K562 (cell line): ENCODE measurements around the gene FASTK. TPM values are rescaled to one million over a fixed set of nuclear protein-coding genes. Genes with fewer than 3 reads are reported as not detected.

ENCODE experiments used
- ATAC-seq: fragments of 200-7000 bp; cut with Tn5 transposase; 3 replicates; pipeline ENCODE4 v1.9.1; 2020; ENCODE audit warnings: moderate library complexity
- BruUV-seq: library from RNA; stranded (reverse); fragments of 400-500 nt; replicated peaks from 2 replicates; lab custom pipeline; 2021; lab: Mats Ljungman, UMichigan
- CTCF ChIA-PET: fragments of 300-600 bp; formaldehyde crosslinking; extraction: SDS; loops from one replicate; lab custom pipeline; 2021; ENCODE audit warnings: low intra/inter-chr PET ratio; lab: Yijun Ruan, JAX
- POLR2A ChIA-PET: fragments of 300-600, 350-650 bp; sonication (Branson Sonifier 250); formaldehyde crosslinking; extraction: SDS; loops from one replicate; lab custom pipeline; 2021; ENCODE audit warnings: antibody characterized with exemption, inconsistent platforms; lab: Yijun Ruan, JAX
- DNase-seq, 4 experiments: peaks; one replicate each; pipeline versions ENCODE4 v3.0.0 to v3.0.0-alpha.2; 2011 to 2018; ENCODE audit warnings: low spot score in 3 of 4, mixed read lengths in 3 of 4; ENCODE audit errors: extremely low read depth in 1 of 4
- FAIRE-seq: peaks from 2 replicates; lab custom pipeline; 2011; peaks lifted over from hg19 to GRCh38; lab: Jason Lieb, UNC
- H2AFZ ChIP-seq: 2 replicates; pipeline ENCODE4 v1.6.0; 2011; ENCODE audit warnings: low read depth, low read length, control low read depth, inconsistent platforms
- H3K27ac ChIP-seq: fragments of 200-600 bp; 3 replicates; pipeline ENCODE4 v1.8.0; 2011; ENCODE audit warnings: low read depth, mild to moderate bottlenecking, control low read depth, inconsistent platforms, low read length, moderate library complexity, mixed read lengths; ENCODE audit errors: extremely low read depth
- H3K27me3 ChIP-seq, 2 experiments: fragments of 300-600 bp in 1 of 2; 2 replicates in 1 of 2; 3 replicates in 1 of 2; pipeline versions ENCODE4 v1.6.0 to v1.8.0; 2011; ENCODE audit warnings: inconsistent platforms in 2 of 2, low read length in 2 of 2, mild to moderate bottlenecking in 1 of 2, mixed read lengths in 1 of 2, moderate library complexity in 1 of 2; ENCODE audit not compliant: control insufficient read depth in 2 of 2, insufficient read depth in 2 of 2
- H3K36me3 ChIP-seq: fragments of 300-600 bp; 3 replicates; pipeline ENCODE4 v1.8.0; 2011; ENCODE audit warnings: mild to moderate bottlenecking, low read length, inconsistent platforms; ENCODE audit not compliant: control insufficient read depth, insufficient read depth
- H3K4me1 ChIP-seq, 2 experiments: fragments of 200-600 bp in 1 of 2; replicated peaks in 1 of 2; 2 replicates in 1 of 2; 3 replicates in 1 of 2; pipeline versions ENCODE4 v1.5.1 to v1.8.0; 2011; ENCODE audit warnings: inconsistent platforms in 2 of 2, low read length in 2 of 2, mild to moderate bottlenecking in 1 of 2, mixed read lengths in 1 of 2, moderate library complexity in 1 of 2; ENCODE audit not compliant: control insufficient read depth in 2 of 2, insufficient read depth in 2 of 2
- H3K4me2 ChIP-seq: 2 replicates; pipeline ENCODE4 v1.6.1; 2011; ENCODE audit warnings: low read length, control low read depth, inconsistent platforms, mixed read lengths; ENCODE audit not compliant: insufficient read depth
- H3K4me3 ChIP-seq: fragments of 200-600 bp; sonication (generic), shearing (Covaris generic); 2 replicates; pipeline ENCODE4 v1.5.1; 2016; ENCODE audit warnings: control low read depth, inconsistent platforms
- H3K79me2 ChIP-seq: fragments of 200-600 bp; 3 replicates; pipeline ENCODE4 v1.8.0; 2011; ENCODE audit warnings: low read length, inconsistent platforms; ENCODE audit not compliant: control insufficient read depth, insufficient read depth
- H3K9ac ChIP-seq, 2 experiments: 2 replicates each; pipeline versions ENCODE4 v1.6.0 to v1.6.1; 2011; ENCODE audit warnings: low read depth in 2 of 2, low read length in 2 of 2, control low read depth in 1 of 2, inconsistent platforms in 1 of 2, mild to moderate bottlenecking in 1 of 2, mixed read lengths in 1 of 2; ENCODE audit not compliant: insufficient read depth in 1 of 2
- H3K9me1 ChIP-seq: one replicate; pipeline ENCODE4 v1.6.0; 2011; ENCODE audit warnings: inconsistent platforms, mild to moderate bottlenecking, low read length, moderate library complexity; ENCODE audit not compliant: control insufficient read depth, insufficient read depth
- H3K9me3 ChIP-seq: replicated peaks from 2 replicates; pipeline ENCODE4 v1.5.1; 2011; ENCODE audit warnings: low read depth, low read length, inconsistent platforms; ENCODE audit not compliant: control insufficient read depth, insufficient read depth
- H4K20me1 ChIP-seq: replicated peaks from 2 replicates; pipeline ENCODE4 v1.6.1; 2011; ENCODE audit warnings: low read length, inconsistent platforms, mixed read lengths; ENCODE audit not compliant: control insufficient read depth, insufficient read depth
- COPS2 ChIP-seq: fragments of 450-650 bp; conservative IDR thresholded peaks from 2 replicates; pipeline ENCODE4 v1.6.1; 2016; ENCODE audit warnings: mild to moderate bottlenecking, moderate library complexity
- ETV5 ChIP-seq: sonication (generic); formaldehyde crosslinking; IDR thresholded peaks from 2 replicates; pipeline ENCODE4 v1.4.0; 2020; ENCODE audit warnings: low read depth, mild to moderate bottlenecking, missing genetic modification reagents
- KHSRP ChIP-seq: fragments of 450-650 bp; IDR thresholded peaks from 2 replicates; pipeline ENCODE4 v1.6.1; 2017
- MTA2 ChIP-seq: fragments of 450-650 bp; IDR thresholded peaks from 2 replicates; pipeline ENCODE4 v1.6.1; 2016; ENCODE audit warnings: low read depth
- MYC ChIP-seq, 2 experiments: fragments of 250-450 bp in 1 of 2; sonication (Bioruptor Pico) in 1 of 2; IDR thresholded peaks; 2 replicates each; pipeline versions ENCODE4 v1.5.1 to v1.6.1; 2012 to 2021; ENCODE audit warnings: low read depth in 2 of 2, borderline replicate concordance in 1 of 2, improper control_type of control experiment in 1 of 2, low read length in 1 of 2, mild to moderate bottlenecking in 1 of 2, moderate library complexity in 1 of 2
- RBFOX2 ChIP-seq: fragments of 200-400 bp; formaldehyde crosslinking; IDR thresholded peaks from 2 replicates; pipeline ENCODE4 v1.6.1; 2017; ENCODE audit warnings: low read depth, mild to moderate bottlenecking, low read length, moderate library complexity
- TEAD1 ChIP-seq, 2 experiments: fragments of 450-650 bp in 1 of 2; sonication (generic) in 1 of 2; formaldehyde crosslinking; IDR thresholded peaks; 2 replicates each; pipeline versions ENCODE4 v1.4.0 to v1.8.0; 2020 to 2022; ENCODE audit warnings: mild to moderate bottlenecking in 2 of 2, missing genetic modification reagents in 1 of 2
- TFAM ChIP-seq: fragments of 250-450 bp; sonication (Bioruptor Pico); conservative IDR thresholded peaks from 2 replicates; pipeline ENCODE4 v1.5.0; 2021; ENCODE audit warnings: mild to moderate bottlenecking, moderate library complexity
- WGBS: fragments of 100-300 bp; shearing (Covaris generic); methylation state at CpG from one replicate; pipeline ENCODE4 v1.1.6; 2016; ENCODE audit warnings: low coverage, mixed read lengths; ENCODE audit not compliant: insufficient coverage; ENCODE audit errors: missing lambda C conversion rate; 5-methylcytosine and 5-hydroxymethylcytosine counted together
- in situ Hi-C: fragments of 300-500 bp; cut with MboI; formaldehyde crosslinking; loops from 4 replicates; pipeline ENCODE4 v1.15.0; 2018; ENCODE audit warnings: inconsistent platforms, mixed read lengths
- intact Hi-C: fragments of 100-400 bp; cut with micrococcal nuclease; formaldehyde crosslinking; loops from 2 replicates; pipeline ENCODE4 v1.14.2; 2022
- polyA plus RNA-seq, 8 experiments: library from polyadenylated mRNA; depleted of rRNA in 4 of 8; stranded (reverse) in 5 of 8; unstranded in 3 of 8; fragments of >200 nt; fragmentation: Nextera tagmentation in 2 of 8; fragmentation: Illumina TruSeq in 1 of 8; extraction: Ambion mirVana in 2 of 8; extraction: Trizol in 1 of 8; gene quantifications; 2 replicates each; pipeline versions ENCODE4 v1.2.1 to v1.2.3, GENCODE V29; 2011 to 2014; ENCODE audit warnings: inconsistent platforms in 1 of 8, missing spikeins in 1 of 8
- total RNA-seq, 7 experiments: library from RNA; depleted of rRNA in 6 of 7; stranded (reverse); fragments of >200 nt in 6 of 7; fragmentation: Illumina TruSeq in 2 of 7; extraction: Trizol in 2 of 7; gene quantifications; 2 replicates each; pipeline versions ENCODE4 v1.2.1 to v1.2.3, GENCODE V29; 2011 to 2021; ENCODE audit warnings: low replicate concordance in 1 of 7
- TF ChIP-seq, protein P1 (sequence below): sonication (generic); formaldehyde crosslinking; IDR thresholded peaks from 2 replicates; pipeline ENCODE4 v1.9.0; 2022; ENCODE audit warnings: mild to moderate bottlenecking, missing genetic modification reagents
- TF ChIP-seq, protein P2 (sequence below): fragments of 250-450 bp; sonication (Bioruptor Pico); IDR thresholded peaks from 2 replicates; pipeline ENCODE4 v1.6.1; 2021; ENCODE audit warnings: mild to moderate bottlenecking
- TF ChIP-seq, protein P3 (sequence below): fragments of 250-450 bp; sonication (Bioruptor Pico); IDR thresholded peaks from 2 replicates; pipeline ENCODE4 v1.8.0; 2022; ENCODE audit warnings: moderate library complexity, mild to moderate bottlenecking, inconsistent platforms
- TF ChIP-seq, protein P4 (sequence below): sonication (generic); formaldehyde crosslinking; IDR thresholded peaks from 2 replicates; pipeline ENCODE4 v1.9.0; 2022; ENCODE audit warnings: mild to moderate bottlenecking, missing genetic modification reagents

The FASTK gene
- total and polyA plus RNA-seq, 9 of the 15 experiments (the other 6 are each of a cell fraction or from before 2014, with no cell fraction given): 0.51 to 150 (median 48.2) TPM

DNA sequence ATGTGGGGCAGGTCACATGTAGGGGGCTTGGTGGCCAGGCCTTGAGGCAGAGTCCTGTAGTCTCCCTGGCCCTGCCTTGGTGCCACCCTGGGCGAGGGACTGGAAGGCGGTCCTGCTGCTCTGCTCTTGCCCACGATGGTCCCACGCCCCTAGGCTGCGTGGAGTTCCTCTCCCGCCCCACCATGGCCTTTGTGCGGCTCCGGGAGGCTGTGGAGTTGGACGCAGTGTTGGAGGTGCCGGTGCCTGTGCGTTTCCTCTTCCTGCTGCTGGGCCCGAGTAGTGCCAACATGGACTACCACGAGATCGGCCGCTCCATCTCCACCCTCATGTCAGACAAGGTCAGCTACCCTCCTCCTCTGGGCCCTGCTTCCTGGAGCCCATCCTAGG is 10.0 kb downstream of the FASTK start:
- no TSS peak for BruUV-seq
- intact Hi-C loops (no loop called here), in situ Hi-C loops (no loop called here)
- 90% methylated on average over 12 of the region's 15 CpGs for WGBS
- peaks cover 96% of the 10 kb centered on the region for H3K36me3 ChIP-seq
- POLR2A ChIA-PET: interaction anchor here (0.8 to 3.2 kb wide), 4 partner anchors 9 to 60 kb away, joined by 4 to 17 read pairs (median 4); partner anchors contain the start of gene FASTK
- no peak for ATAC-seq
- H3K27me3 ChIP-seq: no peaks in the 10 kb centered on the region
- no peak for FAIRE-seq
- H3K4me2 ChIP-seq: no peak overlapping the region
- no peak overlapping the region for H2AFZ ChIP-seq
- H4K20me1 ChIP-seq: no peaks in the 10 kb centered on the region; the same call in 1 of the 2 replicates
- H3K4me3 ChIP-seq: no peak overlapping the region
- H3K9me3 ChIP-seq: no peaks in the 10 kb centered on the region
- no peak for TF ChIP-seq COPS2
- TF ChIP-seq, protein P1, sequence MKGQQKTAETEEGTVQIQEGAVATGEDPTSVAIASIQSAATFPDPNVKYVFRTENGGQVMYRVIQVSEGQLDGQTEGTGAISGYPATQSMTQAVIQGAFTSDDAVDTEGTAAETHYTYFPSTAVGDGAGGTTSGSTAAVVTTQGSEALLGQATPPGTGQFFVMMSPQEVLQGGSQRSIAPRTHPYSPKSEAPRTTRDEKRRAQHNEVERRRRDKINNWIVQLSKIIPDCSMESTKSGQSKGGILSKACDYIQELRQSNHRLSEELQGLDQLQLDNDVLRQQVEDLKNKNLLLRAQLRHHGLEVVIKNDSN (CRISPR knock-in tag): 0 out of 2 replicates have a peak, but pooled peaks have one; percentile 9
- H3K9ac ChIP-seq: peak overlapping the region in 1 of 2 experiments; percentile 18; a peak in 1 of 4 replicates
- CTCF ChIA-PET: no interaction called here
- DNase-seq: no peak
- peaks cover 0 to 48% of the 10 kb centered on the region in 2 experiments; a peak in 1 of 5 replicates for H3K4me1 ChIP-seq
- H3K9me1 ChIP-seq: no peaks in the 10 kb centered on the region
- no peak overlapping the region for H3K27ac ChIP-seq
- peaks cover 3% of the 10 kb centered on the region; the same call in 1 of the 3 replicates for H3K79me2 ChIP-seq

DNA sequence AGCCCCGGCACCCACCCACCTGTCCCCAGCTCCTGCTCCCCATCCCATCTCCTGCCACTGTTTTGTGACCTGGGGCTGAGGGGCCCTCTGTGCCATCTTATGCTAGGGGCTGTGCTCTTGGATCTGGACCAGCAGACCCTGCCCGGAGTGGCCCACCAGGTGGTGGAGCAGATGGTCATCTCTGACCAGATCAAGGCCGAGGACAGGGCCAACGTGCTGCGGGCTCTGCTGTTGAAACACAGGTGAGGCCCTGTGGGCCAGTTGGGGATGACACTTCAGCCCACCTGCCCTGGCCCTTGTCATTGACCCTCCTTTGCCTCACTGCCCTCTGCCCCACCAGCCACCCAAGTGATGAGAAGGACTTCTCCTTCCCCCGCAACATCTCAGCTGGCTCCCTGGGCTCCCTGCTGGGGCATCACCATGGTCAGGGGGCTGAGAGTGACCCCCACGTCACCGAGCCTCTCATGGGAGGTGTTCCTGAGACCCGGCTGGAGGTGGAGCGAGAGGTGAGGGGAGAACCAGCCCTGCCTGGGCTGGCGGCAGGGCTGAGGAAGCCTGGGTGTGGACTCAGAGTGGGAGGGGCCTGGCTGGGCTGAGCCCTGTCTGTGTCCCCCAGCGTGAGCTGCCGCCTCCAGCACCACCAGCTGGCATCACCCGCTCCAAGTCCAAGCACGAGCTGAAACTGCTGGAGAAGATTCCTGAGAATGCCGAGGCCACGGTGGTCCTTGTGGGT is 10.6 kb downstream of the FASTK start:
- Histone ChIP-seq H3K9ac (peak overlapping the region in 1 of 2 experiments; percentile 69; a peak in 2 of 4 replicates), H3K4me1 (peaks cover 0 to 45% of the 10 kb centered on the region in 2 experiments; a peak in 1 of 5 replicates), H4K20me1 (no peaks in the 10 kb centered on the region; the same call in 1 of the 2 replicates), H3K36me3 (peaks cover 96% of the 10 kb centered on the region), H2AFZ (no peak overlapping the region), H3K27ac (no peak overlapping the region), H3K9me1 (no peaks in the 10 kb centered on the region), H3K27me3 (no peaks in the 10 kb centered on the region), H3K4me2 (no peak overlapping the region), H3K9me3 (no peaks in the 10 kb centered on the region), H3K4me3 (no peak overlapping the region), H3K79me2 (peaks cover 8% of the 10 kb centered on the region)
- intact Hi-C loops (no loop called here), in situ Hi-C loops (no loop called here)
- no peak for DNase-seq
- CTCF ChIA-PET: no interaction called here
- FAIRE-seq: no peak
- POLR2A ChIA-PET: interaction anchor here (0.8 to 3.2 kb wide), 4 partner anchors 9 to 53 kb away, joined by 4 to 18 read pairs (median 11); partner anchors contain the start of gene FASTK
- WGBS: 91% methylated on average over 16 of the region's 17 CpGs
- BruUV-seq: no TSS peak
- ATAC-seq: no peak
- TF ChIP-seq, protein P2, sequence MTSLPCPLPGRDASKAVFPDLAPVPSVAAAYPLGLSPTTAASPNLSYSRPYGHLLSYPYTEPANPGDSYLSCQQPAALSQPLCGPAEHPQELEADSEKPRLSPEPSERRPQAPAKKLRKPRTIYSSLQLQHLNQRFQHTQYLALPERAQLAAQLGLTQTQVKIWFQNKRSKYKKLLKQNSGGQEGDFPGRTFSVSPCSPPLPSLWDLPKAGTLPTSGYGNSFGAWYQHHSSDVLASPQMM: no peak
- TF ChIP-seq RBFOX2 (peak; percentile 26; the same call in 1 of the 2 replicates), KHSRP (no peak), MYC (IDR thresholded peaks at IDR 0.05; ENCODE audit: low read depth, low read length) (no peak), MYC (CRISPR knock-in tag; IDR thresholded peaks at IDR 0.05; ENCODE audit: borderline replicate concordance, low read depth) (no peak), MTA2 (no peak), ETV5 (no peak), TEAD1 (CRISPR knock-in tag; IDR thresholded peaks at IDR 0.05) (no peak), TFAM (CRISPR knock-in tag) (no peak)
- TF ChIP-seq, protein P3, sequence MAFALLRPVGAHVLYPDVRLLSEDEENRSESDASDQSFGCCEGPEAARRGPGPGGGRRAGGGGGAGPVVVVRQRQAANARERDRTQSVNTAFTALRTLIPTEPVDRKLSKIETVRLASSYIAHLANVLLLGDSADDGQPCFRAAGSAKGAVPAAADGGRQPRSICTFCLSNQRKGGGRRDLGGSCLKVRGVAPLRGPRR (CRISPR knock-in tag): no peak
- TF ChIP-seq, protein P4, sequence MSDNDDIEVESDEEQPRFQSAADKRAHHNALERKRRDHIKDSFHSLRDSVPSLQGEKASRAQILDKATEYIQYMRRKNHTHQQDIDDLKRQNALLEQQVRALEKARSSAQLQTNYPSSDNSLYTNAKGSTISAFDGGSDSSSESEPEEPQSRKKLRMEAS: 0 out of 2 replicates have a peak, but pooled peaks have one; percentile 2
